ENCODE results near the gene UACA.
"Not testable (repeated sequence)": the region's sequence is repeated elsewhere in the genome, so short reads cannot be mapped to it uniquely, and the experiment has no call there.

UACA gene, protein sequence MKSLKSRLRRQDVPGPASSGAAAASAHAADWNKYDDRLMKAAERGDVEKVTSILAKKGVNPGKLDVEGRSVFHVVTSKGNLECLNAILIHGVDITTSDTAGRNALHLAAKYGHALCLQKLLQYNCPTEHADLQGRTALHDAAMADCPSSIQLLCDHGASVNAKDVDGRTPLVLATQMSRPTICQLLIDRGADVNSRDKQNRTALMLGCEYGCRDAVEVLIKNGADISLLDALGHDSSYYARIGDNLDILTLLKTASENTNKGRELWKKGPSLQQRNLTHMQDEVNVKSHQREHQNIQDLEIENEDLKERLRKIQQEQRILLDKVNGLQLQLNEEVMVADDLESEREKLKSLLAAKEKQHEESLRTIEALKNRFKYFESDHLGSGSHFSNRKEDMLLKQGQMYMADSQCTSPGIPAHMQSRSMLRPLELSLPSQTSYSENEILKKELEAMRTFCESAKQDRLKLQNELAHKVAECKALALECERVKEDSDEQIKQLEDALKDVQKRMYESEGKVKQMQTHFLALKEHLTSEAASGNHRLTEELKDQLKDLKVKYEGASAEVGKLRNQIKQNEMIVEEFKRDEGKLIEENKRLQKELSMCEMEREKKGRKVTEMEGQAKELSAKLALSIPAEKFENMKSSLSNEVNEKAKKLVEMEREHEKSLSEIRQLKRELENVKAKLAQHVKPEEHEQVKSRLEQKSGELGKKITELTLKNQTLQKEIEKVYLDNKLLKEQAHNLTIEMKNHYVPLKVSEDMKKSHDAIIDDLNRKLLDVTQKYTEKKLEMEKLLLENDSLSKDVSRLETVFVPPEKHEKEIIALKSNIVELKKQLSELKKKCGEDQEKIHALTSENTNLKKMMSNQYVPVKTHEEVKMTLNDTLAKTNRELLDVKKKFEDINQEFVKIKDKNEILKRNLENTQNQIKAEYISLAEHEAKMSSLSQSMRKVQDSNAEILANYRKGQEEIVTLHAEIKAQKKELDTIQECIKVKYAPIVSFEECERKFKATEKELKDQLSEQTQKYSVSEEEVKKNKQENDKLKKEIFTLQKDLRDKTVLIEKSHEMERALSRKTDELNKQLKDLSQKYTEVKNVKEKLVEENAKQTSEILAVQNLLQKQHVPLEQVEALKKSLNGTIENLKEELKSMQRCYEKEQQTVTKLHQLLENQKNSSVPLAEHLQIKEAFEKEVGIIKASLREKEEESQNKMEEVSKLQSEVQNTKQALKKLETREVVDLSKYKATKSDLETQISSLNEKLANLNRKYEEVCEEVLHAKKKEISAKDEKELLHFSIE (N-terminal part only)

DNA sequence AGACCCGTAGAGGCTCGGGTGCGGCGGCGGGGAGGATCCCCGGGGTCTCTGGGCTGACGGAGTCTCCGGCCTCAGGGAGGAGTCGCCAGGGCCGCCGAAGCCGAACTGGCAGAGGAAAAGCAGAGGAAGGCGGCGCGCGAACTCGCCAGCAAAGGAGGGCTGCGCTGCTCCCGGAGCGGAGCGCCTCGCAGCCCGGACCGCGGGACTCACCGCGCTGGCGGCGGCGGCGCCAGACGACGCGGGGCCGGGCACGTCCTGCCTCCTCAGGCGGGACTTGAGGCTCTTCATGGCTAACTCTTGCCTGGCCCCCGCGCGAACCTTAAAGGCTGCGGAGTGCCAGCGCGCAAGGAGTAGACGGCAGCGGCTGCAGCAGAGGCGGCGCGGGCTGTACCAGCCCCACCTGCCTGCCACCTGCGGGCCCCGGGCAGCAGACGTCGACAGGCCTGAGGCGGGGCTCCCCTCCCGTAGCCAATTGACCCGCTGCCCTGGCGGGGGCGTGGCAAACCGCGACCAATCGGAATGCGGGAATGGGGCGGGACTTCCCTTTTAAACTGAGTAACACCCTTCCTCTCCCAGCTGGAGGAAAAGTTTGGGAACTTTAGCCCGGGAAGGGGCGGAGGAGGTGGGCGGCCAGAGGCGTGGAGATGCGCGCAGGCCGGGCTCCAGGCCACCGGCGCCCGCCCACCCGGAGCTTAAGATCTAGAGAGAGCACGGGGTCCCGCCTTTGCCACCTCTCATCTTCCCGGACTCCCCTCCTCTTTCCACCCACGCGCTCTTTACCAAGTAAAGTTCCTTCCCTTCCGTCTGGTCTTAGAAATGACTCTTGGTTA is at the start of gene UACA:
Gene UACA (minus strand): TSS at position 439 of the 830 bp plus-strand sequence. CDS start 151 bp downstream, at position 288.
- Histone ChIP-seq H3K4me3 (ENCODE audit: low read length) (peak within 1 kb of the TSS; percentile 85), H3K36me3 (ENCODE audit: insufficient read depth, low read depth, low read length) (no peaks in the 10 kb centered on the region), H3K27me3 (ENCODE audit: insufficient read depth, low read length) (peaks cover 18% of the 10 kb centered on the region; the same call in 1 of the 2 replicates), H3K9ac (ENCODE audit: low read depth, low read length) (peak within 1 kb of the TSS; percentile 78; the same call in 1 of the 2 replicates), H3K27ac (ENCODE audit: low read length) (no peak within 1 kb of the TSS), H3K9me3 (ENCODE audit: insufficient read depth, low read depth, low read length) (no peaks in the 10 kb centered on the region), H3K4me1 (ENCODE audit: insufficient read depth, low read length) (peaks cover 23% of the 10 kb centered on the region)

- Histone ChIP-seq H3K36me3 (ENCODE audit: insufficient read depth, low read depth, low read length) (no peaks in the 10 kb centered on the region), H3K9me3 (ENCODE audit: insufficient read depth, low read depth, low read length) (no peaks in the 10 kb centered on the region), H3K4me1 (ENCODE audit: insufficient read depth, low read length) (no peaks in the 10 kb centered on the region), H3K9ac (ENCODE audit: low read depth, low read length) (no peak overlapping the region), H3K27ac (ENCODE audit: low read length) (no peak overlapping the region), H3K4me3 (ENCODE audit: low read length) (no peak overlapping the region), H3K27me3 (ENCODE audit: insufficient read depth, low read length) (no peaks in the 10 kb centered on the region)
These were observed 49.5 kb upstream of the UACA start for GRCh38 chr15:70812827-70813364.

DNA sequence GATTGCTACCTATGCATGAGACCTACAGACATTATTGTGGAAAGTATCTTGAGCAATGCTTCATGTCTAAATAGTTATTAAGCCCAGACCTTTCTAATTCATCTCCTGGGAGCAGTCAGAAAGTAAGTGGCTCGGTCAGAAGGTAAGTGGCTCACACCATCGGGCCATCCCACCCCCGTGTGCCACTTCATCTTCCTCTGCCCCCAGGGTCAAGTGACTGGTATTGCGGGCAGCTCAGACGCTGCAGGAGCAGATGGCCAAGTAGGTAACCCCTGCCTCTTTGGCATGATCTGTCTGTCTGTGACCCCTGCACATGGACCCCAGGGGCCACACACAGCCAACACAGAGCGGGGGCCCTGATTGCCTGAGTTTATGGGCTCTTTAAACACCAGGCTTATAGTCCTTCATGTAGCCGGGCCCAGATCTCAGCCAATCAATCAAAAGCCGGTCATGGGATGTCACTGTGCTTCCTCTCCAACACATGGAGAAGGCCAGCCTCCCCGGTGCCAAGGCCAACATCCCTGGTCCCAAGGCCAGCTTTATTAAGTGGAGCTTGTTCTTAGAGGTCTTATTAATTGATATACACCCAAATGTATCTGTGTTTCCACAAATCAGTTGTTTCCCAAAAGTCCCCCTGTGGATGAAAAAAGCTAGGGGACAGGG is 47.7 kb upstream of the UACA start:
- H3K9ac ChIP-seq (ENCODE audit: low read depth, low read length) = no peak overlapping the region
- no peak overlapping the region for H3K4me3 ChIP-seq (ENCODE audit: low read length)
- H3K27ac ChIP-seq (ENCODE audit: low read length) = no peak overlapping the region
- H3K4me1 ChIP-seq (ENCODE audit: insufficient read depth, low read length) = no peaks in the 10 kb centered on the region
- H3K36me3 ChIP-seq (ENCODE audit: insufficient read depth, low read depth, low read length) = no peaks in the 10 kb centered on the region
- no peaks in the 10 kb centered on the region for H3K9me3 ChIP-seq (ENCODE audit: insufficient read depth, low read depth, low read length)
- H3K27me3 ChIP-seq (ENCODE audit: insufficient read depth, low read length) = no peaks in the 10 kb centered on the region

- Histone ChIP-seq H3K27me3 (ENCODE audit: insufficient read depth, low read length) (no peaks in the 10 kb centered on the region), H3K4me3 (ENCODE audit: low read length) (no peak overlapping the region), H3K36me3 (ENCODE audit: insufficient read depth, low read depth, low read length) (no peaks in the 10 kb centered on the region), H3K9ac (ENCODE audit: low read depth, low read length) (no peak overlapping the region), H3K9me3 (ENCODE audit: insufficient read depth, low read depth, low read length) (no peaks in the 10 kb centered on the region), H3K4me1 (ENCODE audit: insufficient read depth, low read length) (no peaks in the 10 kb centered on the region), H3K27ac (ENCODE audit: low read length) (no peak overlapping the region)
These were observed 43.8 kb upstream of the UACA start for GRCh38 chr15:70806992-70807712.

DNA sequence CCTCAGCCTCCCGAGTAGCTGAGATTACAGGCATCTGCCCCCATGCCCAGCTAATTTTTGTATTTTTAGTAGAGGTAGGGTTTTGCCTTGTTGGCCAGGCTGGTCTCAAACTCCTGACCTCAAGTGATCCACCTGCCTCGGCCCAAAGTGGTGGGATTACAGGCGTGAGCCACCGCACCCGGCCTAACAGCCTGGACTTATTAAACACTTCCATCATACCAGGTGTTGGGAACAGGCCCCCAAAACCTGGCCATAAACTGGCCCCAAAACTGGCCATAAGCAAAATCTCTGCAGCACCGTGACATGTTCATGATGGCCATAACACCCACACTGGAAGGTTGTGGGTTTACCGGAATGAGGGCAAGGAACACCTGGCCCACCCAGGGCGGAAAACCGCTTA is 41.0 kb upstream of the UACA start:
- H3K4me3 ChIP-seq (ENCODE audit: low read length); H3K27me3 ChIP-seq (ENCODE audit: insufficient read depth, low read length); H3K27ac ChIP-seq (ENCODE audit: low read length); H3K9me3 ChIP-seq (ENCODE audit: insufficient read depth, low read depth, low read length); H3K36me3 ChIP-seq (ENCODE audit: insufficient read depth, low read depth, low read length); H3K4me1 ChIP-seq (ENCODE audit: insufficient read depth, low read length); H3K9ac ChIP-seq (ENCODE audit: low read depth, low read length): not testable (repeated sequence)

- H3K27ac ChIP-seq (ENCODE audit: low read length) = no peak overlapping the region
- no peaks in the 10 kb centered on the region for H3K27me3 ChIP-seq (ENCODE audit: insufficient read depth, low read length)
- no peak overlapping the region for H3K4me3 ChIP-seq (ENCODE audit: low read length)
- no peaks in the 10 kb centered on the region for H3K9me3 ChIP-seq (ENCODE audit: insufficient read depth, low read depth, low read length)
- H3K4me1 ChIP-seq (ENCODE audit: insufficient read depth, low read length) = no peaks in the 10 kb centered on the region
- H3K9ac ChIP-seq (ENCODE audit: low read depth, low read length) = no peak overlapping the region
- no peaks in the 10 kb centered on the region for H3K36me3 ChIP-seq (ENCODE audit: insufficient read depth, low read depth, low read length)
These were observed 39.3 kb upstream of the UACA start for GRCh38 chr15:70802629-70803028.

DNA sequence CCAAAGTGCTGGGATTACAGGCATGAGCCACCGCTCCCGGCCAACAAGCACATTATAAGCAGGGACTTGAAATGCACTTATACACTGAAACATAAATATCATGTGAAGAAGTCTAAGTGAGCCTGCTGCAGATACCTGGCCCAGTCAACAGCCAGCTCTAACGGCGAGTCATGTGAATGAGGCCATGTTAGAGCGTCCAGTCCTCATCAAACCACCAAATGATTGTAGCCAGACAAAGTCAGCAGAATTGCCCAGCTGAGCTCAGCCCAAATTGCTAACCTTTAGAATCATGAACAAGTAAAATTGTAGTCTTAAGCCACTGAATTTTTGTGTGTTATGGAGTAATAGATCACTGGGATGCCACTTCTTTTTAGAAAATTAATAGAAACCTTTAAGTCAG is 37.8 kb upstream of the UACA start:
- H3K9me3 ChIP-seq (ENCODE audit: insufficient read depth, low read depth, low read length) = no peaks in the 10 kb centered on the region
- H3K36me3 ChIP-seq (ENCODE audit: insufficient read depth, low read depth, low read length) = no peaks in the 10 kb centered on the region
- no peak overlapping the region for H3K27ac ChIP-seq (ENCODE audit: low read length)
- H3K4me3 ChIP-seq (ENCODE audit: low read length) = no peak overlapping the region
- no peak overlapping the region for H3K9ac ChIP-seq (ENCODE audit: low read depth, low read length)
- no peaks in the 10 kb centered on the region for H3K27me3 ChIP-seq (ENCODE audit: insufficient read depth, low read length)
- no peaks in the 10 kb centered on the region for H3K4me1 ChIP-seq (ENCODE audit: insufficient read depth, low read length)

GRCh38 chr15:70799667-70800450 is 36.5 kb upstream of the UACA start:
- Histone ChIP-seq H3K36me3 (ENCODE audit: insufficient read depth, low read depth, low read length) (no peaks in the 10 kb centered on the region), H3K9me3 (ENCODE audit: insufficient read depth, low read depth, low read length) (no peaks in the 10 kb centered on the region), H3K4me1 (ENCODE audit: insufficient read depth, low read length) (no peaks in the 10 kb centered on the region), H3K27ac (ENCODE audit: low read length) (no peak overlapping the region), H3K4me3 (ENCODE audit: low read length) (no peak overlapping the region), H3K27me3 (ENCODE audit: insufficient read depth, low read length) (no peaks in the 10 kb centered on the region), H3K9ac (ENCODE audit: low read depth, low read length) (no peak overlapping the region)

GRCh38 chr15:70797464-70797863 is 34.1 kb upstream of the UACA start:
- Histone ChIP-seq H3K36me3 (ENCODE audit: insufficient read depth, low read depth, low read length) (no peaks in the 10 kb centered on the region), H3K9me3 (ENCODE audit: insufficient read depth, low read depth, low read length) (no peaks in the 10 kb centered on the region), H3K4me3 (ENCODE audit: low read length) (no peak overlapping the region), H3K27ac (ENCODE audit: low read length) (no peak overlapping the region), H3K9ac (ENCODE audit: low read depth, low read length) (no peak overlapping the region), H3K4me1 (ENCODE audit: insufficient read depth, low read length) (no peaks in the 10 kb centered on the region), H3K27me3 (ENCODE audit: insufficient read depth, low read length) (no peaks in the 10 kb centered on the region)
